Type B pancreatic cell (in vitro differentiated cells): Measurements from ENCODE around the gene MICAL2. TPM values are rescaled to one million over a fixed set of nuclear protein-coding genes. Genes with fewer than 3 reads are reported as not detected.

Experiments used
- DNase-seq: peaks from one replicate; pipeline ENCODE4 v3.0.0; 2021; ENCODE audit warnings: mixed read lengths; ENCODE audit not compliant: unreplicated experiment; ENCODE audit errors: extremely low spot score
- H3K27ac Mint-ChIP-seq: 2 replicates; pipeline ENCODE4 v1.8.0; 2021; ENCODE audit warnings: mild to moderate bottlenecking, mixed read lengths
- H3K27me3 Mint-ChIP-seq: 2 replicates; pipeline ENCODE4 v1.8.0; 2021; ENCODE audit warnings: mixed read lengths
- H3K36me3 Mint-ChIP-seq: 2 replicates; pipeline ENCODE4 v1.8.0; 2021; ENCODE audit warnings: mixed read lengths
- H3K4me1 Mint-ChIP-seq: one replicate; pipeline ENCODE4 v1.8.0; 2021; ENCODE audit warnings: mixed read lengths; ENCODE audit not compliant: unreplicated experiment
- H3K4me3 Mint-ChIP-seq: 2 replicates; pipeline ENCODE4 v1.8.0; 2021; ENCODE audit warnings: mild to moderate bottlenecking, mixed read lengths
- H3K9me3 Mint-ChIP-seq: 2 replicates; pipeline ENCODE4 v1.8.0; 2021; ENCODE audit warnings: mixed read lengths
- CTCF ChIP-seq: fragments of 200-600 bp; sonication (generic); conservative IDR thresholded peaks from 2 replicates; pipeline ENCODE4 v1.5.0; 2021; ENCODE audit warnings: antibody characterized with exemption, mild to moderate bottlenecking
- total RNA-seq: library from RNA; stranded (reverse); gene quantifications from 2 replicates; pipeline ENCODE4 v1.2.1, GENCODE V29; 2021; ENCODE audit warnings: low replicate concordance

The MICAL2 gene
- total RNA-seq, 1 donor from 2014 or later, result 38.0 TPM

GRCh38 chr11:12207384-12208150 lies 97.2 kb downstream of the MICAL2 start:
- no peak overlapping the region for H3K4me3 Mint-ChIP-seq
- H3K27ac Mint-ChIP-seq, result no peak overlapping the region
- H3K4me1 Mint-ChIP-seq, result peaks cover 2% of the 10 kb centered on the region
- no peaks in the 10 kb centered on the region for H3K36me3 Mint-ChIP-seq
- no peaks in the 10 kb centered on the region for H3K27me3 Mint-ChIP-seq
- H3K9me3 Mint-ChIP-seq, result no peaks in the 10 kb centered on the region
- no peak for TF ChIP-seq CTCF
- DNase-seq, result no peak

GRCh38 chr11:12209096-12209495 lies 98.7 kb downstream of the MICAL2 start:
- no peaks in the 10 kb centered on the region for H3K36me3 Mint-ChIP-seq
- TF ChIP-seq CTCF, result no peak
- no peak overlapping the region for H3K4me3 Mint-ChIP-seq
- H3K4me1 Mint-ChIP-seq, result peaks cover 8% of the 10 kb centered on the region
- H3K27ac Mint-ChIP-seq, result no peak overlapping the region
- H3K9me3 Mint-ChIP-seq, result no peaks in the 10 kb centered on the region
- no peaks in the 10 kb centered on the region for H3K27me3 Mint-ChIP-seq
- no peak for DNase-seq

GRCh38 chr11:12210200-12210599 lies 99.8 kb downstream of the MICAL2 start:
- no peak for DNase-seq
- Mint-ChIP-seq H3K27ac (no peak overlapping the region), H3K27me3 (no peaks in the 10 kb centered on the region), H3K36me3 (no peaks in the 10 kb centered on the region), H3K9me3 (no peaks in the 10 kb centered on the region), H3K4me3 (no peak overlapping the region), H3K4me1 (peaks cover 14% of the 10 kb centered on the region)
- no peak for TF ChIP-seq CTCF

GRCh38 chr11:12211331-12212065 lies 101.1 kb downstream of the MICAL2 start:
- H3K36me3 Mint-ChIP-seq, result no peaks in the 10 kb centered on the region

GRCh38 chr11:12212174-12212820 lies 101.9 kb downstream of the MICAL2 start:
- Mint-ChIP-seq H3K27me3 (no peaks in the 10 kb centered on the region), H3K36me3 (no peaks in the 10 kb centered on the region), H3K9me3 (no peaks in the 10 kb centered on the region), H3K27ac (no peak overlapping the region), H3K4me1 (peaks cover 17% of the 10 kb centered on the region), H3K4me3 (no peak overlapping the region)
- TF ChIP-seq CTCF, result no peak
- no peak for DNase-seq

More at GRCh38 chr11:12211331-12212065, 101.1 kb downstream of the MICAL2 start:
- Mint-ChIP-seq H3K9me3 (no peaks in the 10 kb centered on the region), H3K4me1 (peaks cover 17% of the 10 kb centered on the region), H3K27ac (no peak overlapping the region), H3K4me3 (no peak overlapping the region), H3K27me3 (no peaks in the 10 kb centered on the region)
- TF ChIP-seq CTCF, result no peak
- no peak for DNase-seq
